Subcutaneous adipose tissue (tissue), 4 donors: ENCODE data around the gene CDKN1C. TPM values are rescaled to one million over a fixed set of nuclear protein-coding genes. Genes with fewer than 3 reads are reported as not detected.

Source experiments
- total RNA-seq, 4 donors: library from RNA; depleted of rRNA; stranded (reverse); fragments of >200 nt; gene quantifications; one replicate each; pipeline ENCODE4 v1.1.0, GENCODE V29; 2016
- TF ChIP-seq, protein P1 (sequence below): fragments of 450-650 bp; IDR thresholded peaks from one replicate; pipeline ENCODE4 v1.5.1; 2016; ENCODE audit warnings: low read depth, mild to moderate bottlenecking, control low read depth, antibody characterized with exemption, moderate library complexity

Gene CDKN1C
- total RNA-seq, 4 donors from 2014 or later, result 73.3 to 347 (median 166) TPM

DNA sequence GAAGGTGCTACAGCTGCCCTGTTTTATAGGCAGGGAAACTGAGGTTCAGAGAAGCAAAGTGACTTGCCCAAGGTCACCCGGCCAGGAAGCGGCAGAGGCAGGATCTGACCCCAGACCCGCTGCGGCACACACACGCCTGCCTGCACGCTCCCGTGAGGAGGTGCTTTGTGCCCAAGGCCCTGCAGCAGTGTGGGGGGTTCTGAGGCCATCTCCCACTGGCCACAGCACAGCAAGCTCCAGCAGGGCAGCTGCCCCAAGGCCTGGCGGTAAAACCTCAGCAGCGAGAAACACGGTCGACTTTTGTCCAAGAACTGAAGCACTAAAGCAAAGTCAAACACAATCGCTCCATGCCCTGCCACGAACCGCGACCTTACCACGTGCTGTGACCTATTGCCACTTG is 42.7 kb downstream of the CDKN1C start:
- TF ChIP-seq, protein P1, sequence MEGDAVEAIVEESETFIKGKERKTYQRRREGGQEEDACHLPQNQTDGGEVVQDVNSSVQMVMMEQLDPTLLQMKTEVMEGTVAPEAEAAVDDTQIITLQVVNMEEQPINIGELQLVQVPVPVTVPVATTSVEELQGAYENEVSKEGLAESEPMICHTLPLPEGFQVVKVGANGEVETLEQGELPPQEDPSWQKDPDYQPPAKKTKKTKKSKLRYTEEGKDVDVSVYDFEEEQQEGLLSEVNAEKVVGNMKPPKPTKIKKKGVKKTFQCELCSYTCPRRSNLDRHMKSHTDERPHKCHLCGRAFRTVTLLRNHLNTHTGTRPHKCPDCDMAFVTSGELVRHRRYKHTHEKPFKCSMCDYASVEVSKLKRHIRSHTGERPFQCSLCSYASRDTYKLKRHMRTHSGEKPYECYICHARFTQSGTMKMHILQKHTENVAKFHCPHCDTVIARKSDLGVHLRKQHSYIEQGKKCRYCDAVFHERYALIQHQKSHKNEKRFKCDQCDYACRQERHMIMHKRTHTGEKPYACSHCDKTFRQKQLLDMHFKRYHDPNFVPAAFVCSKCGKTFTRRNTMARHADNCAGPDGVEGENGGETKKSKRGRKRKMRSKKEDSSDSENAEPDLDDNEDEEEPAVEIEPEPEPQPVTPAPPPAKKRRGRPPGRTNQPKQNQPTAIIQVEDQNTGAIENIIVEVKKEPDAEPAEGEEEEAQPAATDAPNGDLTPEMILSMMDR, result no peak

DNA sequence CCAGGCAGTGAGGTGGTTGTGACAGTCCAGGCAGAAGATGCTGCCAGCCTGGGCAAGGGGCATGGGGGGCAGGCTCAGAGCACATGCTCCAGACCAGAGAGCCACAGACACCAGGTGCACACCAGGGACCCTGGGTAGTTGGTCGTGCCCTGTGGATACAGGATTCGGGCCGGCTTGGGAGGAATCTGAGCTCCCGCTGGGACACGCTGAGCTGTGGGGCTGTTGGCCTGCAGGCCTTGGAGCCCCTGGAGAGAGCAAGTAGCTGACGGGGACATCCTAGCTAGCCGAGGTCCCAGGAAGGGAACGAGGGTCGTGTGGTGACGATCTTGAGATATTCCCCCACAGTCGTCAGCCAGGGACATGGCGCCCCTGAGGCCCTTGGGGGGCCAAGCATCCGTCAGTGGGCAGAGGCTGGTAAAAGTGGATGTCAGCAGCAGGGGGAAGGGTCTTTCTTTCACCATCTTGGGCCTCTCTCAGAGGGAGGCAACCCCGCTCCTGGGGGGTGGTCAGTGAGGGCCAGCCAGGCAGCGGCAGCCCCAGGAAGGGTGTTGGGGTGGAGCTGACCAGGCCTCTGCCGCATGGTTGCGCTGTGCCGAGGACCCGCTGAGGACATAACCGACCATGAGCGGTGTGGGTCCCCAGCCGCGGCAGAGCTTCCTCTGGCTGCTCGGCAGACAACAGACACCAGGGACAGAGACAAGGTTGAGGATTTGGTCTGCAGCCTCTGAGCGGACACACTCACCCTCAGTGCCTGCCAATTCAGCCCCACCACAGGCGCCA is 44.0 kb downstream of the CDKN1C start:
- TF ChIP-seq, protein P1, result no peak

DNA sequence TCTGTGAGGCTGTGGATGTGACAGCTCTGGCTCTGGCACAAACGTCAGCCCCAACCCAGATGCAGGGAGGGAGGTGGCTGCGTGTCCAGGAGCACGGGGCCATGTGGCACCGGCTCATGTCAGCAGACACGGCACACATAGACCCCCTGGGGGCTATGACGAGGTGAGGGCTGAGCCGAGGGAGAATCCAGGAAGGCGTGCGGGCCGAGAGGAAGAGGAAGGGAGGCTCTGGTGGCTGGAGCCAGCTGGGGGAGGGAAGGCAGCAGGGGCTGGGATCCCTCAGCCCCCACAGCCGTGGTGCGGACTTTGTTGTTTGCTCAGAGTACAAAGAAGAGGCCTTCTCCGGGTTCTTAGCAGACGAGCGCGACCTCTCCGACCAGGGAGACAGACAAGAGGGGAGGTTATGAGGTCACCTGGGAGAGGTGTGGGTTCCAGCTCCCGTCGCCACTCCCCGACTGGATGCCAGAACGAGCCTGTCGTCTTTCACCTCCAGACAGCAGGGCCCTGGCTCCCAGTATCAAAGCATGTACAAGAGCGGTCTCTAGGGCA is 46.1 kb downstream of the CDKN1C start:
- TF ChIP-seq, protein P1, result no peak

DNA sequence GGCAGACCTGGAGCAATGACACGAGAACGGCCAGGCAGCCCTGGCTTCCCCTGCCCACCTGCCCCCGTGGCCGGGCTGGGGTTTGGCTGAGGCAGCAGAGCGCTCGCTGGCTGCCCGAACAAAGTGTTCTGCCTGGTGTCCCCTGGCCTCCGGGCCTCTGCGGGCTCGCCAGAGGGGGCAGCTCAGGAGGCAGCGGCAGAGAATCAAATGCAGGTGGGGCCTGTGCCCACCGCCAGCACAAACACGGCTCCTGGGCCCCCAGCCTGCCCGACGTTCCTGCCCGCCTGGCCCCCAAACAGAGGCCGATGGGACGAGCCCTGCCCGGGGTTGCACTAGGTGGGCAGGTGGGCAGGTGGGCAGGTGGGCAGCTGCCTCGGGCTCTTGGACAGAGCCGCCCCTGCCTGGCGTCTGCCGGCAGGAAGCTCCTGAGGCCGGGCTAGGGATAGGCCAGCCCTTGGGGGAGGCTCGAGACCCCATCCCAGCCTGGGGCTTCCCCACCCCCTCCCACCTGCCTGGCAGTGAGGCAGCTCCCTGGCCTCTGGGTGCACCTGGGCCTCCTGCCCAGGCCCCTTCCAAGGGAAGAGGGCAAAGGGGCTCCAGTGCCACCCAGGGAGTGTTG is 46.8 kb downstream of the CDKN1C start:
- TF ChIP-seq, protein P1, result no peak

DNA sequence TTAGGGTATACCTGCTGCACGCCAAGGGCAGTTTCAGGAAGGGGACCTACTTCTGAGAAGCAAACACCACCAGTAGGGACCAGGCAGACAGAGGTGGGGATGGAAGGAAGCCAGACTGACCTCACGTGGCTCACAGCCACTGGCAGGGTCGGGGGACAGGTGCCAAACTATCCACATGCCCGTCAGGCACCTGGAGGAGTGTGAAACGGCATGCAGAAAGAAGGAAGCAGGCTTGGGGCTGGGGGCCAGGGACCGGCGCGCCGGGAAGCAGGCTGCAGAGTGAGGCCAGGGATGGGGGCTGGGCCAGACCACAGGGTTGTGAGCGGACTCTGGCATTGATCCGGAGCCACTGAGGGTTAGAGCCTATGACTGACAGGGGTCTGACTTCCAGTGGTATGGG is 47.5 kb downstream of the CDKN1C start:
- TF ChIP-seq, protein P1, result no peak

DNA sequence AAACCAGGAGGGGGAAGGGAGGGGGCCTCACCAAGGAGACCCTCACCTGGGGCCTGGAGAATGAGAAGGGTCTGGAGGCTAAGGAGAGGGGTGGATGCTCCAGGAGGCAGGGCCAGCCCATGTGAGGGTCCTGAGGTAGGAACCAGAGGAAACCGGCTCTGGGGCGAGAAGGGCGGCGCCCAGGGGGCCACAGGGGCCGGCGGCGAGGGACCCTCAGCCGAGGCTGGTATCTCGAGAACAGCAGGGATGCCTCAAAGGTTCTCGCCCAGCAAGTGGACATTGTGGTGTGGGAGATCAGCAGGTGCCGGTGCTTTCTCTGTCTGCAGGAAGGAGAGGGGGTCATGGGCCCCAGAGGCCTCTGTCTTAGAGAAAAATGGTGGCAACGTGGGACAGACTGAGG is 47.9 kb downstream of the CDKN1C start:
- TF ChIP-seq, protein P1, result no peak

DNA sequence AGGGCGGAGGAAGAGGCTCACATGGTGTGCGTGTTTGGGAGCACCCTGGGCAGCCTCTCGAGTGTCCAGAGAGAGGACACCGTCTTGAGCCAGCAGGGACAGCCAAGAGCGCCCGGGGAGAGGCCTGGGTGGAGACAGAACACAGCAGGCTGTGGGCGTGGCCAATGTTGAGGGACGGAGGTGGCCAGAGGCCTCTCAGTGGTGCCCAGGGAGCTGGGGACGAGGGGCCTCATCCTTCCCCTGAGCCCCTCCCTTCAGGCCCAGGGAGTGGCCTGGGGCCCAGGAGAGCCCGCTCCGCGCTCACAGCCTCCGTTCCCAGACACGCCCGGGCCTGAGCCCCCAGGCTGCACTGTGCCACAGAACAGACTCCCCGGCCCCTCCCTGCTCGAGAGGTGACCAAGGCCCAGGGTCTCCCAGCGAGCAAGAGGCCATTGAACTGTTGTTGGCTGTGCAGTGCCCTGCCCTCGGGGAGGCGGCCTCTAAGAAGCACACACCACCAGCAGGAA is 48.4 kb downstream of the CDKN1C start:
- TF ChIP-seq, protein P1, result no peak
